Placental pericyte (primary cell): Measurements from ENCODE around the gene DCUN1D2. TPM values are rescaled to one million over a fixed set of nuclear protein-coding genes. Genes with fewer than 3 reads are reported as not detected.

ENCODE experiments used
- small RNA-seq: library from RNA; depleted of rRNA; stranded (forward); fragments of <200 nt; gene quantifications from one replicate; pipeline ENCODE3, GENCODE V24; 2012; ENCODE audit warnings: low replicate concordance
- total RNA-seq: library from RNA; depleted of rRNA; stranded (reverse); fragments of >200 nt; gene quantifications from 2 replicates; pipeline ENCODE4 v1.2.3, GENCODE V29; 2012

The DCUN1D2 gene
- 9.7 and 11.6 TPM in 2 replicates for total RNA-seq

GRCh38 chr13:113490496-113491417 is at the start of gene DCUN1D2:
Gene DCUN1D2, minus strand, starts transcription at chr13:113490711. Its CDS starts 42 bp downstream, at chr13:113490669.

GRCh38 chr13:113452942-113453901 is 37.3 kb downstream of the DCUN1D2 start, which contains the start of gene ADPRHL1:
Gene ADPRHL1, minus strand, starts transcription at chr13:113453488. Its CDS starts 51 bp downstream, at chr13:113453437.

Small RNA genes lying within 50 kb of the gene (small RNA-seq; reads per million reads assigned to genes)
- 0.75 reads per million, percentile 33 among the genes with 10 or more reads in this experiment for gene RNU1-16P

Other genes starting within 250 kb of the DCUN1D2 start
- 128 and 172 TPM in 2 replicates for gene LAMP1, start 193.5 kb downstream of the DCUN1D2 start, total RNA-seq
- gene GRTP1, start 126.6 kb downstream of the DCUN1D2 start, total RNA-seq = 0.72 and 2.0 TPM in 2 replicates
- gene ADPRHL1, start 37.2 kb downstream of the DCUN1D2 start, total RNA-seq = 3.3 and 9.2 TPM in 2 replicates
- gene TFDP1, start 94.0 kb upstream of the DCUN1D2 start, total RNA-seq = 47.1 and 117 TPM in 2 replicates
- gene ATP4B, start 167.5 kb upstream of the DCUN1D2 start, total RNA-seq = not detected in 2 replicates
- under 0.01 TPM in 1 of 2 replicates, not detected in the other for gene GRK1, start 176.5 kb upstream of the DCUN1D2 start, total RNA-seq